T-helper 17 cell (primary cell): ENCODE results near the gene NPW. TPM values are rescaled to one million over a fixed set of nuclear protein-coding genes. Genes with fewer than 3 reads are reported as not detected.

Experiments used
- ATAC-seq: fragments of 150-1000 bp; cut with Tn5 transposase; 2 replicates; pipeline ENCODE4 v1.10.0; 2021; ENCODE audit warnings: mild to moderate bottlenecking, moderate library complexity
- DNase-seq, 3 donors: peaks; one replicate each; pipeline versions ENCODE4 v3.0.0 to v3.0.0-alpha.2; 2020 to 2021
- H3K9me3 ChIP-seq: one replicate; pipeline ENCODE4 v1.7.0; 2013; ENCODE audit warnings: low read length, mild to moderate bottlenecking; ENCODE audit not compliant: control insufficient read depth, poor library complexity, severe bottlenecking
- H3K27ac Mint-ChIP-seq: one replicate; pipeline ENCODE4 v1.8.0; 2022; ENCODE audit warnings: mild to moderate bottlenecking, moderate library complexity, mixed read lengths
- H3K27me3 Mint-ChIP-seq: one replicate; pipeline ENCODE4 v1.8.0; 2022; ENCODE audit warnings: mixed read lengths
- H3K36me3 Mint-ChIP-seq: one replicate; pipeline ENCODE4 v1.8.0; 2022; ENCODE audit warnings: low read depth, mixed read lengths
- H3K4me1 Mint-ChIP-seq: one replicate; pipeline ENCODE4 v1.8.0; 2022; ENCODE audit warnings: mild to moderate bottlenecking, mixed read lengths
- H3K4me3 Mint-ChIP-seq: one replicate; pipeline ENCODE4 v1.8.0; 2022; ENCODE audit warnings: mild to moderate bottlenecking, moderate library complexity, mixed read lengths
- total RNA-seq, 4 donors: library from RNA in 2 of 4; stranded (reverse) in 2 of 4; gene quantifications; one replicate each; pipeline ENCODE4 v1.2.3 and lab custom pipeline; 2022 to 2026

NPW gene
- total RNA-seq, 2 donors from 2014 or later: 2.0 TPM; not detected in 1

- H3K9me3 ChIP-seq: no peaks in the 10 kb centered on the region
- no peaks in the 10 kb centered on the region for H3K27me3 Mint-ChIP-seq
- peaks cover 9% of the 10 kb centered on the region for H3K4me1 Mint-ChIP-seq
- H3K27ac Mint-ChIP-seq: no peak overlapping the region
- no peaks in the 10 kb centered on the region for H3K36me3 Mint-ChIP-seq
- ATAC-seq (no peak), DNase-seq (no peak)
- no peak overlapping the region for H3K4me3 Mint-ChIP-seq
Observed at GRCh38 chr16:2043667-2044451, 24.3 kb downstream of the NPW start.

DNA sequence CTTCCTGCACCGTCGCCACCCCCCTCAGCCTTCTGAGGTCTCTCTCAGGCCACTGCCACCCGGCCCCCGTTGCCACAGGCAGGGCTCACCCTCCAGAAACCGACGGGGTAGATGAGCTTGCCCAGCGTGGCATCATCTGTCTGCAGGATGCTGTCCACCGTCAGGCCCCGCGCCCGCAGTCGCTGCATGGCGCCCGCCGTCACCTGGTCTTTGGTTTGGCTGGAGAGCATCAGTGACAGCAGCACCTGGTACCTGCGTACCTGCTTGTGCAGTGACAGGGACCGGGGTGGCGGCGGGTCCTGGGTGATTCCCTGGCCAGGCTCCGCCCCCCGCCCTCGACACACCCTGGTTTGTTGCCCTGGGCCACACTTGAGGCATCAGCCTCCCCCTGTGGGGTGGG, 25.0 kb downstream of the NPW start:
- Mint-ChIP-seq H3K27ac (no peak overlapping the region), H3K4me3 (no peak overlapping the region), H3K36me3 (no peaks in the 10 kb centered on the region), H3K27me3 (no peaks in the 10 kb centered on the region), H3K4me1 (peaks cover 9% of the 10 kb centered on the region)
- ATAC-seq: no peak
- H3K9me3 ChIP-seq: no peaks in the 10 kb centered on the region
- no peak for DNase-seq

DNA sequence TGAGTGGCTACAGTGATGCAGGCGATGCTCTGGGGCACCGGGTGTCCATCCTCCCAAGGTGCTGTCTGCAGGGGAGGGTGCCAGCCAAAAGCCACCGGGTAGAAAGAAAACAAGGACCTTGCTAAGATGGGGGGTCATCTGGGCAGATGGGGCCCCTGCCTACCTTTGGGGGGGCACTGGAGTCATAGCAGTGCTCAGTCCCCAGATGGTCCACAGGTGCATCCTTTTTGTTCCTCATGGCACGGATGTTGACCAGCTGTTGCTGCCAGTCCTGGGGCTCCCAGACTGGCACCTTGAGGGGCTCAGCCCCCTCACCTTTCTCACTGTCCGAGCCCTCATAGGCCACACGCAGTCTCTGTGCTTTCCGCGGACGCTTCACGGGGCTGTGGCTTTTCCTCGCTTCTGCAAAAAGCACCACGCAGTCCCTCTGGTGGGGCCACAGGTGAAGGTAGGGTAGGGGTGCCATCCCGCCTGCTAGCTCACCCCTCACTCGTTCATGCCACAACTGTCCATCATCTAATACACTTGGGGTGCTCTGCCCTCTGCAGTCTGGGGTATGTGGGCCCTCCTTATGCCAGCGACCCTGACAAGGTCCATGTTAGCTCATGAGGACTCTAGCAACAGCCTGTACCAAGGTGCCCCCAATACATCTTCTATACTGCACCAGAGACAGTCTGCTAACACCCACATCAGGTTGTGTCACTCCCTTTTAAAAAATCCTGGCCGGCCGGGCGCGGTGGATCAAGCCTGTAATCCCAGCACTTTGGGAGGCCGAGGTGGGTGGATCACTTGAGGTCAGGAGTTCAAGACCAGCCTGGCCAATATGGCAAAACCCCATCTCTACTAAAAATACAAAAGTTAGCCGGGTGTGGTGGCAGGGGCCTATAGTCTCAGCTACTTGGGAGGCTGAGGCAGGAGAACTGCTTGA, 26.6 kb downstream of the NPW start:
- Mint-ChIP-seq H3K36me3 (no peaks in the 10 kb centered on the region), H3K4me3 (peak overlapping the region; percentile 92), H3K4me1 (peaks cover 9% of the 10 kb centered on the region), H3K27ac (no peak overlapping the region), H3K27me3 (no peaks in the 10 kb centered on the region)
- H3K9me3 ChIP-seq: no peaks in the 10 kb centered on the region
- no peak for ATAC-seq
- no peak for DNase-seq

GRCh38 chr16:2046893-2047329, 27.3 kb downstream of the NPW start:
- peak overlapping the region; percentile 92 for H3K4me3 Mint-ChIP-seq
- no peaks in the 10 kb centered on the region for H3K27me3 Mint-ChIP-seq
- H3K36me3 Mint-ChIP-seq: no peaks in the 10 kb centered on the region
- DNase-seq (no peak), ATAC-seq (no peak)
- H3K4me1 Mint-ChIP-seq: peaks cover 9% of the 10 kb centered on the region
- H3K27ac Mint-ChIP-seq: peak overlapping the region; percentile 69
- no peaks in the 10 kb centered on the region for H3K9me3 ChIP-seq

GRCh38 chr16:2047330-2048115, 27.9 kb downstream of the NPW start, which contains the start of the genes NTHL1 and TSC2:
Gene NTHL1, minus strand, starts transcription at chr16:2047834. Its CDS starts 11 bp downstream, at chr16:2047823.
Gene TSC2, plus strand, starts transcription at chr16:2047985. Its CDS starts 631 bp downstream, at chr16:2048616.
- peak; percentile 96 for ATAC-seq
- no peaks in the 10 kb centered on the region for H3K9me3 ChIP-seq

GRCh38 chr16:2048116-2048543, 28.5 kb downstream of the NPW start:
- no peak for ATAC-seq
- Mint-ChIP-seq H3K4me1 (peaks cover 12% of the 10 kb centered on the region), H3K4me3 (peak overlapping the region; percentile 92), H3K27me3 (no peaks in the 10 kb centered on the region), H3K36me3 (no peaks in the 10 kb centered on the region), H3K27ac (peak overlapping the region; percentile 69)
- DNase-seq: peak in 1 of 3 donors; percentile 18
- no peaks in the 10 kb centered on the region for H3K9me3 ChIP-seq

More at GRCh38 chr16:2047330-2048115, 27.9 kb downstream of the NPW start, which contains the start of the genes NTHL1 and TSC2:
- H3K36me3 Mint-ChIP-seq: no peaks in the 10 kb centered on the region
- peak within 1 kb of the TSS; percentile 69 for H3K27ac Mint-ChIP-seq
- no peaks in the 10 kb centered on the region for H3K27me3 Mint-ChIP-seq
- peak within 1 kb of the TSS; percentile 92 for H3K4me3 Mint-ChIP-seq
- DNase-seq: peak; percentile 84 to 88 (median 87)
- H3K4me1 Mint-ChIP-seq: peaks cover 10% of the 10 kb centered on the region

- DNase-seq: no peak
- ATAC-seq: no peak
- H3K36me3 Mint-ChIP-seq: no peaks in the 10 kb centered on the region
- H3K4me1 Mint-ChIP-seq: peaks cover 9% of the 10 kb centered on the region
- no peaks in the 10 kb centered on the region for H3K9me3 ChIP-seq
- no peaks in the 10 kb centered on the region for H3K27me3 Mint-ChIP-seq
- no peak overlapping the region for H3K4me3 Mint-ChIP-seq
- no peak overlapping the region for H3K27ac Mint-ChIP-seq
Observed at GRCh38 chr16:2053211-2053610, 33.6 kb downstream of the NPW start.

DNA sequence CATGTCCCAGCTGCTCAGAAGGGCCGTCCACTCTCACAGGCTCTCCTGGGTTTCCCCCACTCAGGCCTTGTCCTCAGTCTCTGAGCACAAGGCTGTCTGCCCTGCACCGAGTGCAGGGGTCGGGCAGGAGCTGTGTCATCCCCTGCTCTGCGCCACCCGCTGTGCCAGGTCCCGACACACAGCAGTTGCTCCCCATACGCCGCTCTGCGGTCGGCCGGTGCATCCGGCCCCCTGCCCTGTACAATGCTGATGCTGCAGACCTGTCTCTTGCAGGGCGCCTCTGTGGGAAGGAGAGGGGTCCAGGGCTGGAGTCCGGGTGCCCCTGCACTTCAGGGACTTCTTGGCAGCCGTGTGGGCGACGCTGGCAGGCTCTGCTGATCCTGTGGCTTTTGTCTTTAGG, 34.3 kb downstream of the NPW start:
- H3K4me1 Mint-ChIP-seq: peaks cover 6% of the 10 kb centered on the region
- H3K27ac Mint-ChIP-seq: no peak overlapping the region
- H3K27me3 Mint-ChIP-seq: no peaks in the 10 kb centered on the region
- no peak for DNase-seq
- no peaks in the 10 kb centered on the region for H3K9me3 ChIP-seq
- no peaks in the 10 kb centered on the region for H3K36me3 Mint-ChIP-seq
- ATAC-seq: no peak
- H3K4me3 Mint-ChIP-seq: no peak overlapping the region

DNA sequence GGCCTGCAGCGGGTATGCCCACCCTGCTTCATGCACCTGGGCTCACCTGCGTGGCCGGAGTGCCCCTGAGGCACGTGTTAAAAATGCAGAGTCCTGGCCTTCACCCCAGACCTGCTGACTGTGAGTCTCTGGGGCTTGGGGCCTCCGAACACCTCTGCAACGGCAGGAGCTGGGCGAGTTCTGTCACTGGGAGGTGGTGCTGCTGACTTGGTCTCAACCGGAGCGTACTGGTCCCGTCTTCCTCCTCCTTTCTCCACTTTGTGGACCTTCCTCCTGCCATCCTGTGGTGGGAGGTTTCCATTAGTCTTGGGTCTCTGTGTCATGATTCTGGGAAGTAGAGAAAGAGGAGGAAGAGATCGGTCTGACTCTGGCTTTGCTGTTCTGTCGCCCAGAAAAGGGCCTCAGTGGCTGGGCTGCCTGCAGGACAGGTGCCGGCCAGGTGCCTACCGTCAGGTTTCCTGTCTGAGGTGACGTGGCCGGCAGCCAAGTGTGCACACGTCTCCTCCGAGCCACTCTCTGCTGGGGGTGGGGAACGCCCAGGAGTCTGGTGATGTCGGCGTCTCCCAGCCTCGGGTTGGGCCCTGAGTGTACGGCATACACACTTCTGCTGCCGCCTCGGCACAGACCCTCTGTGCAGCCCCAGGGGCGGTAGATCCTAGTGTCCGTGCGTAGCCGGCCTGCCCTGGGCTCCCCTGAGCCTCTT, 35.1 kb downstream of the NPW start:
- no peak overlapping the region for H3K4me3 Mint-ChIP-seq
- H3K27me3 Mint-ChIP-seq: no peaks in the 10 kb centered on the region
- DNase-seq: no peak
- no peak for ATAC-seq
- H3K9me3 ChIP-seq: no peaks in the 10 kb centered on the region
- H3K4me1 Mint-ChIP-seq: peaks cover 6% of the 10 kb centered on the region
- no peak overlapping the region for H3K27ac Mint-ChIP-seq
- H3K36me3 Mint-ChIP-seq: no peaks in the 10 kb centered on the region

GRCh38 chr16:2056077-2056476, 36.5 kb downstream of the NPW start:
- H3K4me3 Mint-ChIP-seq: peak overlapping the region; percentile 19
- no peak for ATAC-seq
- H3K27me3 Mint-ChIP-seq: no peaks in the 10 kb centered on the region
- H3K36me3 Mint-ChIP-seq: no peaks in the 10 kb centered on the region
- no peaks in the 10 kb centered on the region for H3K9me3 ChIP-seq
- H3K27ac Mint-ChIP-seq: peak overlapping the region; percentile 39
- H3K4me1 Mint-ChIP-seq: peaks cover 6% of the 10 kb centered on the region
- DNase-seq: no peak

- Mint-ChIP-seq H3K4me3 (no peak overlapping the region), H3K27ac (no peak overlapping the region), H3K36me3 (no peaks in the 10 kb centered on the region), H3K27me3 (no peaks in the 10 kb centered on the region), H3K4me1 (peaks cover 6% of the 10 kb centered on the region)
- ATAC-seq (no peak), DNase-seq (no peak)
- H3K9me3 ChIP-seq: no peaks in the 10 kb centered on the region
Observed at GRCh38 chr16:2056681-2057407, 37.3 kb downstream of the NPW start.

DNA sequence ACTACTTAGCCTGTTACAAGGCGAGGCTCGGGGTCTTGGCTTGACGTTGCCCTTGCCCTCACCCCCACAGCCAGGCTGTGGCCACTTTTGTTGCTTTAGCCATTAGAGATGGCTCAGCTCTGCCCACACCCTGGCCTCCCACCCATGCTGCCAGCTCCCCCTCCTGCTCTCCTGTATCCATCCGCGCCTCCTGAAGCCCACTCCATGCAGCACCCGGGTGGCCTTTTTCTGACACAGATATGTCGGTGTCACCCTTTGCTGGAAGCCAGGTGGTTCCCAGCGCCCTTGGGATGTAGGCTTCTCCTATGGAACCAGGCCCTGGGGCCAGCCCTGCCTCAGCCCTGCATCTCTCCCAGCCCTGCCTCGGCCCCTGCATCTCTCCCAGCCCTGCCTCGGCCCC, 37.9 kb downstream of the NPW start:
- no peaks in the 10 kb centered on the region for H3K9me3 ChIP-seq
- Mint-ChIP-seq H3K27ac (no peak overlapping the region), H3K4me3 (no peak overlapping the region), H3K4me1 (peaks cover 6% of the 10 kb centered on the region), H3K36me3 (no peaks in the 10 kb centered on the region), H3K27me3 (no peaks in the 10 kb centered on the region)
- DNase-seq (no peak), ATAC-seq (no peak)
